Renal cortex interstitium (tissue), 15 donors: ENCODE data around the gene LMOD2. TPM values are rescaled to one million over a fixed set of nuclear protein-coding genes. Genes with fewer than 3 reads are reported as not detected.
"Not testable (repeated sequence)": the region's sequence is repeated elsewhere in the genome, so short reads cannot be mapped to it uniquely, and the experiment has no call there.

Experiments
- DNase-seq, 11 donors: peaks; one replicate each; pipeline ENCODE4 v3.0.0-alpha.2; 2013; ENCODE audit warnings: low read depth in 9 of 11, low spot score in 4 of 11; ENCODE audit errors: extremely low read depth in 1 of 11
- long read RNA-seq, 16 experiments: transcript quantifications; one replicate each; lab custom pipeline, GENCODE V29; 2026
- polyA plus RNA-seq, 3 donors: library from polyadenylated mRNA; unstranded; fragments of 120-200 nt; gene quantifications; one replicate each; pipeline ENCODE4 v1.2.1, GENCODE V29; 2013; ENCODE audit not compliant: insufficient read length in 3 of 3

Gene LMOD2, protein sequence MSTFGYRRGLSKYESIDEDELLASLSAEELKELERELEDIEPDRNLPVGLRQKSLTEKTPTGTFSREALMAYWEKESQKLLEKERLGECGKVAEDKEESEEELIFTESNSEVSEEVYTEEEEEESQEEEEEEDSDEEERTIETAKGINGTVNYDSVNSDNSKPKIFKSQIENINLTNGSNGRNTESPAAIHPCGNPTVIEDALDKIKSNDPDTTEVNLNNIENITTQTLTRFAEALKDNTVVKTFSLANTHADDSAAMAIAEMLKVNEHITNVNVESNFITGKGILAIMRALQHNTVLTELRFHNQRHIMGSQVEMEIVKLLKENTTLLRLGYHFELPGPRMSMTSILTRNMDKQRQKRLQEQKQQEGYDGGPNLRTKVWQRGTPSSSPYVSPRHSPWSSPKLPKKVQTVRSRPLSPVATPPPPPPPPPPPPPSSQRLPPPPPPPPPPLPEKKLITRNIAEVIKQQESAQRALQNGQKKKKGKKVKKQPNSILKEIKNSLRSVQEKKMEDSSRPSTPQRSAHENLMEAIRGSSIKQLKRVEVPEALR
- under 1 TPM in 1 of 3 donors, not detected in 2; 0.06 TPM for polyA plus RNA-seq
- long read RNA-seq, donor 1 = 0 reads
- long read RNA-seq, donor 2 = 0 reads
- long read RNA-seq, donor 3 = 0 reads
- long read RNA-seq, donor 4 = 0 reads
- long read RNA-seq, donor 5 = 0 reads
- long read RNA-seq, donor 6 = 0 reads
- long read RNA-seq, donor 7 = 0 reads
- long read RNA-seq, donor 8 = 0 reads
- long read RNA-seq, donor 9, partial matches to known transcripts = 40 of 47 reads
- long read RNA-seq, donor 9, other reads (novel, unspliced or antisense) = 7 of 47 reads
- long read RNA-seq, donor 10 = 0 reads
- long read RNA-seq, donor 11 = 0 reads
- long read RNA-seq, donor 12 = 0 reads
- long read RNA-seq, donor 13 = 0 reads
- long read RNA-seq, donor 14 = 0 reads
- long read RNA-seq, donor 15 = 0 reads
- long read RNA-seq, donor 16 = 0 reads

DNA sequence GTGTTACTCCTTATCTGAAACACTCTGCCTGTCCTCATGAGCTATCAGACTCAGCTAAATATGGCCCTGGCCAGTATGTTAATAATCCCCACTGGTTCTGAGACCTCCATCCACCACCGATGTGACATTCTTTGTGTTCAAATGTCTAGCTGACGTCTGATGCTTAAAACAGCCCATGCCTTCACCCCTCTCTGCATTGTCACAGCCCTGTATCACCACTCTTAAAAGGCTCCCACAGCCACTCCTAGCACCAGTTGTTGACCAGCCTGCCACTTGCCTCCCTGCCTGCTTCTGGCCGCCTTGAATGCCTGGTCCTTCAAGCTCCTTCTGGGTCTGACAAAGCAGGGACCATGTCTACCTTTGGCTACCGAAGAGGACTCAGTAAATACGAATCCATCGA is at the start of gene LMOD2:
Gene LMOD2 (plus strand): TSS at position 253 of the 400 bp plus-strand sequence. CDS start 98 bp downstream, at position 351.
- no peak for DNase-seq

DNA sequence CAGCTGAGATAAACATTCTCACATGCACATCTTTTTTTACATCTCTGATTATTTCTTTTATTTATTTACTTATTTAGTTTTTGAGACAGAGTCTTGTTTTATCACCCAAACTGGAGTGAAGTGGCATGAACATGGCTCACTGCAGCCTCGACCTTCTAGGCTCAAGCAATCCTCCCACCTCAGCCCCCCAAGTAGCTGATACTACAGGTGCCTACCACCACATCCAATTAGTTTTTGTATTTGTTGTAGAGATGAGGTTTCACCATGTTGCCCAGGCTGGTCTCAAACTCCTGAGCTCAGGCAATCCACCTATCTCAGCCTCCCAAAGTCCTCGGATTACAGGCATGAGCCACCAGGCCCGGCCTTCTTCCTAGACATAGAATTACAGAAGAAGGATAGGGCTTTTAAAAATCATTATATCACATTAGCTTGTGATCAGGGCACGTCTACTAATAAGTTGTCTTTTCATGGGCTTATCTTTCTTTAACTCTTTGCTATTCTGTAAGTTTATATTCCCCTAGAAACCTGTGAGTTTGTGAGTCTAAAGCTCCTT is 48.2 kb upstream of the LMOD2 start:
- no peak for DNase-seq

DNA sequence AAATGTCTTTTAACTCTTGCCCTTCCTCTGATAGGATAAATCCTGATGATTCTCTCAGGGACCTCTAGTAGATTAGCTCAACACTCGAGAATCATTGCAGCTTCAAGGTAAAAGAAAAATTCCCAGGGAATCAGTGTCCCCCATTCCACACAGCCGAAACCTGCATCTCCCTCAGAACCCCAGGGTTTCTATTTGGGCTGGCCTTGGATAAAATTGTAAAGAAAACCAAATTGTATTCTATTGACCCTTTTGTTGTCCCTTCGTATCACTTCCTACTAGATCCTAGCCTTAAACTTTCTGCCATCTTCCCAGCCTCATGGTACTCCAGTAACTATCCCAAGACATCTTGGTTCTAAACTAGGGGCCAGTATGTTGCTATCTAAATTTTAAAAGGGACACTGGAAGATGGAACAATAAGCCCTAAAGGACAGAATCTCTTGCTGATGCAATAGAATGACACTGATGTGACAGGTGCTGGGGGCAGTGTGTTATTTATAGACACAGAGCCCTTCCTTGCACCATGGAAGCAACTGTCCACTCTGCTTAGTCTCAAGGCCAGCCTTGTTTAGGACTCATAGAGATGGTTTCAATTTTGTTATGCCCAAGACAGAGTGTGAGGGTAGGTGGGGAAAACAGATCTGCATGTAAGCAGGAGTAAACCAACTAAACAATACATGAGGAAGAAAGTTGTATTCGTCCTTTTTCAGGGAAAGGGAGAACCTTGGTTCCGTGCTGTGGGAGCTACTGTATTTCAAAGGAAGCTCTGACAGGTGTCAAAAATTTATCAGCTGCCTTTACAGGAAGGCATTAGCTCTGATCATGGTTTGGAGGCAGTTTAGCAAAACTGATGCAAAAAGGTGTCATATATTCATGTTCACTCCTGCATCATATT is 46.4 kb upstream of the LMOD2 start:
- DNase-seq = no peak

DNA sequence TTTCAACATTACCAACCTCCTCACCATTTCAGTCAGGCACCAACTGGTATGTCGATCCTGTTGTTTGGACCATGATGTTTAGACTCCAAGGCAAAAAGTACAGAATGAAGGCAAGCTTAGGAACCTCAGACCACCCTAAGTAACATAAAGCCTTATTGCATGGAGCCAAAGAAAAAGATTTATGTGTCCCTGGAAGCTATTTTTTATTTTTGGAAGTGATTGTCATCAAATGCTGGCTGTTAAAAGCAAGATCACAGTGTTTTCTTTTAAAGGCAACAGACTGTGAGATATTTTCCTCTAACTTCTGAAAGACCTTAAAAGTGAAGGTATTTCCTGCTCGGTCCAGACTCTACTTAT is 45.8 kb upstream of the LMOD2 start:
- DNase-seq = no peak

DNA sequence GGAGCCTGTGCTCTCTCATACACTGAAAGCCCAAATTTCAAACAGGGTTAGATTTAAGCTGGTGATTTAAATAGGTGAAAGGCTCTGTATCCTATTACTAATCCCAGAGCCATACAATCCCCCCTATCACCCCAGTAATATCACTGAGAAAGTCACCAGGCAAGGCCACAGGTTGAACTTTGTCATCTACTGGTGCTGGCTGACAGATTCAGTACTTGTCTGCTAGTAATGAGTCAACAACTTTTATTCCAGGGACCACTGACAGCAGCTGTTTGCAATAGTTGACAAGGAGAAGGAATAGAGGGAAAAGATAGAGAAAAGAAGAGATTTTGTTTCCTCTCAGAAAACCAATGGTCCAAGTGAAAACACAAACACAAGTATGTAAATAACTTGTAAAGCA is 43.6 kb upstream of the LMOD2 start:
- DNase-seq = no peak

DNA sequence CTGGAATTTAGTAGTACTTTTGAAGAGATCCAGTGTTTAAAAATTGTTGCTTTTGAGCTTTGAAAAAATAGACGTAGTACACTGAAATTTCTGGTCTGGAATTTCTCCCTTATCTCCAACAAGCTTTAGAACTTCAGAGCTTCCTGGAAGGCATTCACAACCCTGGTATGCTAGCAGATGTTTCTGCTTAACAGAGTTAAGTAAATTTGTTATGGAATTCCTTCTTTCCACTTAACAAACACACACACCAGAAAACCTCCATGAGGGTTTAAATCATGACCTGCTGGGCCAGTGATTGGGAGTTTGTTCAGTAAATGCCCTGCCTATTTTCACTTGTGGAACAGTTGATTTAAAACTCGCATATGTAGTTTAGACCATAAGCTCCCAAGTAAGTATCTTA is 40.3 kb upstream of the LMOD2 start:
- DNase-seq = peak in 3 of 11 donors; percentile 16 to 33 (median 23)

DNA sequence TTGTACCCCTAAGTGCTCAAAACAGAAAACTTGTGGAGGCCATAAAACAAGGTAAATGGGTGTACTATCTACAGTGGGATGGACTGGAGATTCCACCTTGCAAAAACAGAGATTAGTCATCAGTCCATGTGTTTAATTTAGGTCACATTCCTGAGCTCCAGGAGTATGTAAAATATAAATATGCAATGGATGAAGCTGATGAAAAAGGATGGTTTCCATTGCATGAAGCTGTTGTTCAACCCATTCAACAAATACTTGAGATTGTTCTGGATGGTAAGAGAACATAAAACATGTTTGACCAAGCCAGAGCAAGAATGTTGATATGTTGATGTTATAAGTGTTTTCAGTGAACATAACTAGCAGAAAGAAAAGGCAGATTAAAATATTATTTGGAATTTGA is 39.4 kb upstream of the LMOD2 start:
- DNase-seq = no peak

DNA sequence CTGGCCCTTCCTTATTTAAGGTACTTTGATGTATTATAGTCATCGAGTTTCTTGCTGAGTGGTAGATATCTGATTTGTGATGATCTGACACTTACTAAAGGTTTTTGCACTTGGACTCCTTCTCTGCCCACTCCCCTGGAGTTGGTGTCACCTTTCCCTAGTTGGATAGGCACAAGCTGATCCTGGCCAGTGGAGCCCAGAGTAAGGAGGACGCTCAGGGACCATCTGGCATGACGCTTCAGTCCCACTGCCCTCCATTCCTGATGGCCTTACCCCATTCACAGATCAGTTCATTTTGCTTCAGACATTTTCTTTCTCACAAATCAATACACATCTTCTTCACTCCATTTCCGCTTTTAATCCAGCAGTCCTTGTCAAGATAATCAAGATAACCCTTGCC is 34.0 kb upstream of the LMOD2 start:
- DNase-seq = no peak

DNA sequence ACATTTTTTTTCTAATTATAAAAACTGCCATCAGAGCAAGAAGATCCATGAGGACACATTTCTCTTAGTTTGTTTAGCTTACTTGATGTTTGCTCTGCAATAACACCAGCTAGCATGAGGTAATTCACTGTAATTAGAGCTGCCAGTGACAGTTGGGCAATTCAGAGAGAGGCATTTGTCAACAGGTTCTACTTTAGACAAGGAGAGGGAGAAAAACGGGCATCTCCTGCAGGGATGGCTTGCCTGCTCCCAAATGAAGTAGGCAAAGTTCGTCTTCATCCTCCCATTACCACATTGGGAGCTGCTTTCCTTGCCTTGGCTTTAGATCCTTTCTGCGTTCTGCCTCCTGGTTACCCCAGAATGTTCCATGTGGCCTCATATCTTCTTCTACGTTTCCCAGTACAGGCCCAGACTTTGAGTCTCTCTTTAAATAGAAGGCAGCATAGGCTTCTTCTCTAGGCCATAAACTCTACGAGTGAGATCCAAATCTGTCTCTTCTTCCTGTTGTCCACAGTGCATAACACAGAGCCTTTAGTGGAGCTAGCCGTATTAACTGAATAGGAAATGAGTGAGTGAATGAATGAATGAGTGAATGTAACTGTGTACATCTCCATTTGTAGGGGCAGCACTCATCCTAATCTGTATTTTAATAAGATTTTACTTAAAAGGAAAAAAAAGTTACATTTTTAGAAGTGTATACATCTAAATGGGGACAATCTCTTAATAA is 32.8 kb upstream of the LMOD2 start:
- no peak for DNase-seq

DNA sequence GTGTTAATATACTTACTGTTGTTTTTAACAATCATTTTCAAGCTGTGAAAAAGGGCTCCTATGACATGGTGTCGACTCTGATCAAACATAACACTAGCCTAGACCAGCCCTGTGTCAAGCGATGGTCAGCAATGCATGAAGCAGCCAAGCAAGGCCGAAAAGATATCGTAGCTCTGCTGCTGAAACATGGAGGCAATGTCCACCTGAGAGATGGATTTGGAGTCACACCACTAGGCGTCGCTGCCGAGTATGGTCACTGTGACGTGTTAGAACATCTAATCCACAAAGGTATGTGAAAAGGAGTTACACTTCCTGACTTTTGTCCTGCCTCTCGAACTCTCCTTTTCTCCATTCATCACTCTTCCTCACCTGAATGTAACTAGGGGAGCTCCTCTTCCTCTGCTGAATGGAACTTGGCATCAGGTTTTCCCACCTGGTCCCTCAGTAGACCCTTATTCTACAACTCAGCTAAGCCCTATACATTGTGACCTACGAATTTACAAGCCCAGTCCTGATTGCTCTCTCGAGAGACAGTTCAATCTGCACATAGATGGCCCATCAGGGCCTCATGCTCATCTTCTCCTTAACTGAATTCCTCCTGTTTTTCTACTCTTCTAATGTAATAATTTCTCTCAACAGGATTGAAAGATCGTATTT is 31.0 kb upstream of the LMOD2 start:
- DNase-seq = no peak

DNA sequence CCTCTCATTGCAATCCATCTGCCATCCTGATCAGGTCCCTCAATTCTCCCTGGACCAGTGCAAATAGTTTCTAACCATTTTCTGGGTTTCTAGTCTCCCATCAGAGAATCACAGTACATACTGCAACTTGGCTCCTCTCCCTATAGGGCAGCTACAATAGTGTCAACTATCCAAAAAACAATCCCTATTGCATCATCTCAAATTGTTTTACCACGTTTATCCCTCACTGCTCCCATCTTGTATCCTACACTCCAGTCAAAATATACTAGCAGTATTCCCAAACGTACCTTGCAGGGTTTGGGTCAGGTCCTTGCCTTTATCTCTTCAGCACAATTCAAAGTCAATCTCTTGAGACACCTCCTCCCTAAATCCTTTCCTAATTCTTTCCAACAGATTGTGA is 30.4 kb upstream of the LMOD2 start:
- DNase-seq = no peak

DNA sequence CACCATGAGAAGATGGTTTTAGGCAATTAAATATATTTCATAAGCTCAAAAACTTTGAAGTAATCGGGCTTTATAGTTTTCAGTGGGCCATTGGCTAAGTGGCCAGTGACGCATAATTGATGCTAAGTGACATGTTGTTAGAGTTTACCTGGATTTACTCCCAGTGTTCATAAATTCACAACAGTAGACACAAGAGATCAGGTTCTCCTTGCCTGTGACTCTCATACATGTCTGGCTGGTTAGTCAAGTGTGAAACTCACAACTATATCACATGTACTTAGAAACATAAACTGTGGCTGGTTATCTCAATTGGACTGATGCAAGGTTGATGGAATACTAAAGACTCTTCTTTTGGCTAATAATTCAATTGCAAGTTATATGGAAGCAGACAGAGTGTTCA is 27.8 kb upstream of the LMOD2 start:
- no peak for DNase-seq

DNA sequence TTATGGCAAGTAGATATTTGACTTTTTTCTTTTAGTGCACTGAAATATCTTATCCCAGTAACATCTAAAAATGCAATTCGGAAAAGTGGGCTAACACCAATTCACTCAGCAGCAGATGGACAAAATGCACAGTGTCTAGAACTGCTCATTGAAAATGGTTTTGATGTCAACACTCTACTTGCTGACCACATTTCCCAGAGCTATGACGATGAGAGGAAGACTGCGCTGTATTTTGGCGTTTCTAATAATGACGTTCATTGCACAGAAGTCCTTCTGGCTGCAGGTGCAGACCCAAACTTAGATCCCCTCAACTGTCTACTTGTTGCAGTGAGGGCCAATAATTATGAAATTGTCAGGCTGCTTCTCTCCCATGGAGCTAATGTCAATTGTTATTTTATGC is 26.8 kb upstream of the LMOD2 start:
- DNase-seq = no peak

DNA sequence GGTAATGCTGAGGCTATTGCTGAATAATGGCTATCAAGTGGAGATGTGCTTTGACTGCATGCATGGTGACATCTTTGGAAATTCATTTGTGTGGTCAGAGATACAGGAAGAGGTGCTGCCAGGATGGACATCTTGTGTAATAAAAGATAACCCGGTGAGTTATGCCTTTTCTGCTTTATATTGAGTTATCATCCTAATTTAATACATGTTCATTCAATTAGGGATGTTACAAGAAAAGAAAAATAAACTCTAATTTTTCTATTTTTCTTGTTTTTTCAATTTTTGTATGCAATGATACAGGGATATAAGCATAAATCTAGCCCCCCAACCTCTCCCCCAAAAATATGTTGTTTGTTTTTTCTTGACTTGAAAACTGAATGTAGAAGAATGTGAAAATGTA is 26.4 kb upstream of the LMOD2 start:
- DNase-seq = no peak

DNA sequence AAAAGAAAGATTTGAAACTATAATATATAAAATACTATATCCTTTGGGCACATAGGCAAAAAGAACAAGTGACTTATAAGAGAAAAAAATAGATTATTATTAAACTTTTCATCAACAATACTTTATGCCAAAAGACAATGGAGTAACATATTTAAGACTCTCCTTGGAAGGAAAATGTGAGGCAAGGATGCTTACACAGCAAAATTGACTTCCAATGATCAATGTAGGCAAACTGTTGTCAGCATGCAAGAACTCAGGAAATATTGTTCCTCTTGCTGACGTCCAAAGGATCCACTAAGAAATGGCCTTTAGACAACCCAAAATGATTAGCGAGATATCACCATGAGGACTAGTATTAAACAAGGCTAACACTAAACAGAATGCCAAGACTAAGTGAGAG is 22.9 kb upstream of the LMOD2 start:
- no peak for DNase-seq

DNA sequence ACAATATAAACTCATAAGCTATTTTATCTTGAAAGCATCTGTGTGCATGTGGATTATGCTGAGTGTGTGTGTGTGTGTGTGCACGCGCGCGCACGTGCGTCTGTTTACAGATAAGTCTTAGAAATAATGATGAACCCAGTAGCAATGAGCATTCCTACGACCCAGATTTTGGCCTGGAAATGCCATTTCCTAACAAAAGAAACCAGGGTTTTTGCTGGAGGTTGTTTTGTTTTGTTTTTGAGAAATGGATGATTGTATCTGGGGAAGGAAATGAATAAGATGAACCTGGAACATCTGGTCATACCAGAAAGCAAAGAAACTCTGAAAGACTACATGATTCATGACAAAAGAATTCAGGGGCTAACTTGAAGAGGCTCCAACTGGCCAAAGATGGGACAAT is 22.1 kb upstream of the LMOD2 start:
- no peak for DNase-seq

DNA sequence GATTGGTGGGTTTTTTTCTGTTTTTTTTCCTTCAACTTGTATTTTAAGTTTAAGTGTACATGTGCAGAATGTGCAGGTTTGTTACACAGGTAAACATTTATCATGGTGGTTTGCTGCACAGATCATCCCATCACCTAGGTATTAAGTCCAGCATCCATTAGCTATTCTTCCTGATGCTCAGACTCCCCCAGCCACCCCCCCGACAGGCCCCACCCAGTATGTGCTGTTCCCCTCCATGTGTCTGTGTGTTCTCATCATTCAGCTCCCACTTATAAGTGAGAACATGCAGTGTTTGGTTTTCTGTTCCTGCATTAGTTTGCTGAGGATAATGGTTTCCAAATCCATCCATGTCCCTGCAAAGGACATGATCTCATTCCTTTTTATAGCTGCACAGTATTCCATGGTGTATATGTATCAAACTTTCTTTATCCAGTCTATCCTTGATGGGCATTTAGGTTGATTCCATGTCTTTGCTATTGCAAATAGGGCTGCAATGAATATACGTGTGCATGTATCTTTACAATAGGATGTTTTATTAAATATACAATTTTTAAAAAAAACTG is 21.6 kb upstream of the LMOD2 start:
- not testable (repeated sequence) for DNase-seq
